ENCODE results near the gene PTP4A2.

DNA sequence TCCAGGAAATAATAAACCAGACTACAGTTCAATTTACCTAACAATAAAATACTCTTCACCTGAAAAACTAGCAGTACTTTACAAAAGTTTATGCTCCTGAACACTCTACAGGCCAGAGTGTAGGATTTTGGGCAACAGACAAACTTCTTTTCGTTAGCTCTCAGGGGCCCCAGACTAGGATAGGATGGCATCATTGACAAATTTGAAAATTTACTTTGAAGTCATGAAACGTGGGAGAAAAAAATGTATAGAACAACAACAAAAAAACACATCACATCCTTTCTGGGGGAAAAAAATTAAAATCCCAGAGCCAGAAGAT, 1.2 kb downstream of the PTP4A2 start:
- TF ChIP-seq POLR2A (IDR thresholded peaks at IDR 0.05), result no peak
- TF ChIP-seq, protein P1, sequence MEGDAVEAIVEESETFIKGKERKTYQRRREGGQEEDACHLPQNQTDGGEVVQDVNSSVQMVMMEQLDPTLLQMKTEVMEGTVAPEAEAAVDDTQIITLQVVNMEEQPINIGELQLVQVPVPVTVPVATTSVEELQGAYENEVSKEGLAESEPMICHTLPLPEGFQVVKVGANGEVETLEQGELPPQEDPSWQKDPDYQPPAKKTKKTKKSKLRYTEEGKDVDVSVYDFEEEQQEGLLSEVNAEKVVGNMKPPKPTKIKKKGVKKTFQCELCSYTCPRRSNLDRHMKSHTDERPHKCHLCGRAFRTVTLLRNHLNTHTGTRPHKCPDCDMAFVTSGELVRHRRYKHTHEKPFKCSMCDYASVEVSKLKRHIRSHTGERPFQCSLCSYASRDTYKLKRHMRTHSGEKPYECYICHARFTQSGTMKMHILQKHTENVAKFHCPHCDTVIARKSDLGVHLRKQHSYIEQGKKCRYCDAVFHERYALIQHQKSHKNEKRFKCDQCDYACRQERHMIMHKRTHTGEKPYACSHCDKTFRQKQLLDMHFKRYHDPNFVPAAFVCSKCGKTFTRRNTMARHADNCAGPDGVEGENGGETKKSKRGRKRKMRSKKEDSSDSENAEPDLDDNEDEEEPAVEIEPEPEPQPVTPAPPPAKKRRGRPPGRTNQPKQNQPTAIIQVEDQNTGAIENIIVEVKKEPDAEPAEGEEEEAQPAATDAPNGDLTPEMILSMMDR (IDR thresholded peaks at IDR 0.05 in 4 of 5, conservative IDR thresholded peaks at IDR 0.05 in 1 of 5), result no peak
